DOHH2 (cell line): ENCODE results near the gene TPP1.

Experiments used
- H3F3A ChIP-seq: fragments of 200-600 bp; sonication (generic), shearing (Covaris generic); 2 replicates; pipeline ENCODE4 v1.6.0; 2016; ENCODE audit warnings: antibody characterized with exemption, mild to moderate bottlenecking; ENCODE audit not compliant: control insufficient read depth, insufficient read depth
- H3K27ac ChIP-seq: fragments of 200-600 bp; sonication (generic); 2 replicates; pipeline ENCODE4 v1.5.1; 2014; ENCODE audit warnings: low read depth, mild to moderate bottlenecking, low read length, moderate library complexity
- H3K27me3 ChIP-seq: fragments of 200-600 bp; sonication (generic); 2 replicates; pipeline ENCODE4 v1.6.1; 2014; ENCODE audit warnings: mild to moderate bottlenecking, low read length, mixed read lengths; ENCODE audit not compliant: control insufficient read depth
- H3K36me3 ChIP-seq: fragments of 200-600 bp; sonication (generic); 2 replicates; pipeline ENCODE4 v1.6.1; 2014; ENCODE audit warnings: mild to moderate bottlenecking, low read length, moderate library complexity, mixed read lengths; ENCODE audit not compliant: control insufficient read depth
- H3K4me1 ChIP-seq: fragments of 200-600 bp; sonication (generic); 2 replicates; pipeline ENCODE4 v1.6.1; 2014; ENCODE audit warnings: mild to moderate bottlenecking, low read length, mixed read lengths; ENCODE audit not compliant: control insufficient read depth
- H3K4me2 ChIP-seq: fragments of 200-600 bp; sonication (generic); 2 replicates; pipeline ENCODE4 v1.6.0; 2014; ENCODE audit warnings: mild to moderate bottlenecking, low read length, moderate library complexity
- H3K4me3 ChIP-seq: fragments of 200-600 bp; sonication (generic); 2 replicates; pipeline ENCODE4 v1.5.1; 2014; ENCODE audit warnings: mild to moderate bottlenecking, low read length, mixed read lengths
- H3K79me2 ChIP-seq: fragments of 200-600 bp; sonication (generic); 2 replicates; pipeline ENCODE4 v1.6.1; 2014; ENCODE audit warnings: mild to moderate bottlenecking, low read length, mixed read lengths; ENCODE audit not compliant: control insufficient read depth
- H3K9me2 ChIP-seq: fragments of 200-600 bp; sonication (generic); replicated peaks from 2 replicates; pipeline ENCODE4 v1.6.1; 2014; ENCODE audit warnings: mild to moderate bottlenecking, low read length, mixed read lengths; ENCODE audit not compliant: control insufficient read depth
- H3K9me3 ChIP-seq: fragments of 200-600 bp; sonication (generic); 2 replicates; pipeline ENCODE4 v1.6.1; 2014; ENCODE audit warnings: antibody characterized with exemption, low read length, mixed read lengths; ENCODE audit not compliant: control insufficient read depth, insufficient read depth
- H4K20me1 ChIP-seq: fragments of 200-600 bp; sonication (generic); 2 replicates; pipeline ENCODE4 v1.6.0; 2014; ENCODE audit warnings: low read depth, mild to moderate bottlenecking, antibody characterized with exemption, low read length, moderate library complexity; ENCODE audit not compliant: control insufficient read depth, insufficient read depth
- CTCF ChIP-seq: fragments of 200-600 bp; sonication (generic); IDR thresholded peaks from one replicate; pipeline ENCODE4 v1.5.1; 2014; ENCODE audit warnings: antibody characterized with exemption, mild to moderate bottlenecking, low read depth, low read length; ENCODE audit not compliant: poor library complexity, severe bottlenecking
- EZH2phosphoT487 ChIP-seq: fragments of 200-600 bp; sonication (generic); IDR thresholded peaks from 2 replicates; pipeline ENCODE4 v1.6.1; 2017; ENCODE audit warnings: borderline replicate concordance, mild to moderate bottlenecking, antibody characterized with exemption, low read length, moderate library complexity, mixed read lengths

TPP1 gene

GRCh38 chr11:6604081-6604626 lies 15.1 kb downstream of the TPP1 start:
- no peaks in the 10 kb centered on the region for H3K9me3 ChIP-seq
- no peaks in the 10 kb centered on the region for H3K27me3 ChIP-seq
- peaks cover 75% of the 10 kb centered on the region for H3K36me3 ChIP-seq
- H3K4me2 ChIP-seq = peak overlapping the region; percentile 89
- peaks cover 84% of the 10 kb centered on the region for H3K79me2 ChIP-seq
- no peaks in the 10 kb centered on the region for H3K9me2 ChIP-seq
- peaks cover 12% of the 10 kb centered on the region; the same call in 1 of the 2 replicates for H3F3A ChIP-seq
- peak overlapping the region; percentile 47 for H3K27ac ChIP-seq
- H3K4me3 ChIP-seq = peak overlapping the region; percentile 95
- H4K20me1 ChIP-seq = peaks cover 11% of the 10 kb centered on the region
- peaks cover 49% of the 10 kb centered on the region for H3K4me1 ChIP-seq
- TF ChIP-seq EZH2phosphoT487 (no peak), CTCF (peak; percentile 16)

GRCh38 chr11:6603287-6604080 lies 15.7 kb downstream of the TPP1 start, which contains the start of the genes ILK and RRP8:
Gene ILK (plus strand): TSS chr11:6603774. CDS start chr11:6604272, 498 bp downstream.
Gene RRP8 (minus strand): TSS chr11:6603616. CDS start chr11:6603502, 114 bp downstream.
- no peaks in the 10 kb centered on the region for H3K9me3 ChIP-seq
- TF ChIP-seq CTCF = peak; percentile 27
- no peak for TF ChIP-seq EZH2phosphoT487
- H3K4me3 ChIP-seq = peak within 1 kb of the TSS; percentile 95
- peak within 1 kb of the TSS; percentile 47 for H3K27ac ChIP-seq
- H4K20me1 ChIP-seq = peaks cover 14% of the 10 kb centered on the region
- no peaks in the 10 kb centered on the region for H3K9me2 ChIP-seq
- H3K27me3 ChIP-seq = no peaks in the 10 kb centered on the region
- peaks cover 91% of the 10 kb centered on the region for H3K79me2 ChIP-seq
- peaks cover 75% of the 10 kb centered on the region for H3K36me3 ChIP-seq
- H3F3A ChIP-seq = peaks cover 12% of the 10 kb centered on the region; the same call in 1 of the 2 replicates
- H3K4me1 ChIP-seq = peaks cover 49% of the 10 kb centered on the region
- peak within 1 kb of the TSS; percentile 89 for H3K4me2 ChIP-seq

GRCh38 chr11:6602096-6602940 lies 16.9 kb downstream of the TPP1 start:
- H3K4me1 ChIP-seq = peaks cover 41% of the 10 kb centered on the region
- H4K20me1 ChIP-seq = peaks cover 14% of the 10 kb centered on the region
- H3K27me3 ChIP-seq = no peaks in the 10 kb centered on the region
- peak overlapping the region; percentile 95 for H3K4me3 ChIP-seq
- H3K79me2 ChIP-seq = peaks cover 92% of the 10 kb centered on the region
- H3K27ac ChIP-seq = peak overlapping the region; percentile 47
- H3K9me2 ChIP-seq = no peaks in the 10 kb centered on the region
- peak overlapping the region; percentile 89 for H3K4me2 ChIP-seq
- peaks cover 71% of the 10 kb centered on the region for H3K36me3 ChIP-seq
- peaks cover 10% of the 10 kb centered on the region; the same call in 1 of the 2 replicates for H3F3A ChIP-seq
- TF ChIP-seq CTCF (no peak), EZH2phosphoT487 (no peak)
- H3K9me3 ChIP-seq = no peaks in the 10 kb centered on the region
